ENCODE measurements around the gene SEMA7A.

SEMA7A gene

DNA sequence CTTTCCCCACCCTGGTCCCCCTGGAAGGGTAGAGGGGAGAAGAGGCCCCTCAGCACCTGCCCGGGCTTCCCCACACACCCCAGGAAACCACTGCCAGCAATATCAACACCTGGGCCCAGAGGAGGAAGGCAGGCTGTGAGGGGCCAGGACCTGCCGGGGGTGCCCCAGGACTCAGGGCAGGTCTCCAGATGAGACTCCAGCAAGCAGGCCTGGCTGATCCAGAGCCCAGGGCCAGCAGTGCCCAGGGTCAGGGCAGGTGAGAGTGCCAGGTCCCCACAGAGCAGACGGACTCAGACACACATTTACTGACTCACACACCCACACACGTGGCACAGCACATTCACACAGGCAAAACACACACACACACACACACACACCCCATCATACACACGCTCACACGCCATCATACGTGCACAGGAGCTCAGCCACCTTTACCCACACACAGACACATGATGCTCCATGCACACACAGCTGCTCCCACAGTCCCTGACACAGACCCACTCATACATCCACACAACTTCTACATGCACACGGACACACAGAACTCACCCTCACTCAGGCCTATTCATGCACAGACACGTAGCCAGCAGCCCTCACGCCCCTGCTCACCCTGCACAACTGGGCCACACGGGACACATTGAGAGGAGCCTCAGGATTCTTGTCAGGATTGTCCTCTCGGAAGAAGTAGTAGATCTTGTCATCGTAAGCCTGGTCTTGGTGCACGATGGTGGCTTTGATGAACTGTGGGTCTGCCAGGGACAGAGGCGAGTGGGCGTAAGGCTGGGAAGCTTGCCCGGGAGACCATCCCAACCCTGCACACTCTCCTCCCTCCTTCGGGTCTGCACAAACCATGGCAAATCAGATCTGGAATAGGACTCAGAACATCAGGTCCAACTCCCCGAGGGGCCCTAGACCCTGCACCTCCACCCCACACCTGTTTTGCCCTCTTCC, 17.5 kb downstream of the SEMA7A start:
- no peak for DNase-seq (ENCODE audit: low read depth)

DNA sequence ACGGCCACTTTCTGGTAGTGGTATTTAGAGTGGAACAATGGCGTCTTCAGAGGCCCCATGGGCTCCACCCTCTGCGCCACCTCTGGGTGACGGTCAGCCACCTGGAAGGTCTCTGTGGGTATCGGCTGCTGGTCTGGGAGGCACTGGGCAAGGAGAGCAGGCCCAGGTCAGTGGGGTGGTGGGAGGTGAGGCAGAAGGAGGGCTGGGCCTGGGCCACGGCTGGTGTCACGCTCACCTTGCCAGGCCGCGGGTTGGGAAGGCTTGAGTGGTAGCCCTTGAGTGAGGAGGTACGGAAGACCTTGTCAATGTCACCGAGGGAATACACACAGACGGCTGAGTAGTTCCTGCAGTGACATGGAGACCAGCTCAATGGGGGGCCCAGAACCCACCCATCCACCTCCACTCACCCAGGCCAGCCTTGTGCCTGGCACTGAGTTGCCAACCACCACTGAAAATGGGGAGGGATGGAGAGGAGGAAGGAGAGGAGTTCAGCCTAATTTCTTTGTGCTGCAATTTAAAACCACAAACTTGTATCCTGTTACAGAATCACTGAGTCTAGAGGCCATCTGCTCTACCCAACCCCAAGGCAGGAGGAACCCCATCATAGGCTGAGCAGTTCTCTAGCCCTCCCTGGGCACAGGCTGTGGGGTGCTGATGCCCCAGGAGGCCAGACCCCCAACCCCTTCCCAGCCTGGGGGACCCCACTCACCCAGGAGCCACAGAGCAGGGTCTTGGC, 19.0 kb downstream of the SEMA7A start:
- DNase-seq (ENCODE audit: low read depth) = no peak

DNA sequence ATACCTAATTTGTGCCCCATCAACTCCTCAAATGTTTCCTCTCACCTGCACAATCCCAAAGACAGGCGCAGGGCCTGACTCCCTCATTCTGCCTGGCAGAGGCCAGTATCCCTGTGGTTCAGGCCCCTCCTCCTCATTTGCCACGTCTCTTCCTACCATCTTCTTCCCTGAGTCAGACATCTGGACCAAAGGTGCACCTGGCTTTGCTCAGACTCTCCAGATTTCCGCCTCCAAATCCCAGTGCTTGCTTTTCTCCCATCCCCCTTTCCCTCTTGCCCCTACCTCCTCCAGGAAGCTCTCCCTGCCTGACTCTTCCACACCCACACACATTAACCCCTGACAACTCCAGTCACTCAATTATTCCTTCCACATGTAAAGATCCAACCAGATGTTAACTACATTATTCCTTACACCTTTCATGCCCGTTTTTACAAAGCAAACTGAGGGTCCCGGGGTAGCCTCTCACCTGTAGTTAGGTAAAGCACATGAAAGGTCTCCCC, 19.6 kb downstream of the SEMA7A start:
- no peak for DNase-seq (ENCODE audit: low read depth)

DNA sequence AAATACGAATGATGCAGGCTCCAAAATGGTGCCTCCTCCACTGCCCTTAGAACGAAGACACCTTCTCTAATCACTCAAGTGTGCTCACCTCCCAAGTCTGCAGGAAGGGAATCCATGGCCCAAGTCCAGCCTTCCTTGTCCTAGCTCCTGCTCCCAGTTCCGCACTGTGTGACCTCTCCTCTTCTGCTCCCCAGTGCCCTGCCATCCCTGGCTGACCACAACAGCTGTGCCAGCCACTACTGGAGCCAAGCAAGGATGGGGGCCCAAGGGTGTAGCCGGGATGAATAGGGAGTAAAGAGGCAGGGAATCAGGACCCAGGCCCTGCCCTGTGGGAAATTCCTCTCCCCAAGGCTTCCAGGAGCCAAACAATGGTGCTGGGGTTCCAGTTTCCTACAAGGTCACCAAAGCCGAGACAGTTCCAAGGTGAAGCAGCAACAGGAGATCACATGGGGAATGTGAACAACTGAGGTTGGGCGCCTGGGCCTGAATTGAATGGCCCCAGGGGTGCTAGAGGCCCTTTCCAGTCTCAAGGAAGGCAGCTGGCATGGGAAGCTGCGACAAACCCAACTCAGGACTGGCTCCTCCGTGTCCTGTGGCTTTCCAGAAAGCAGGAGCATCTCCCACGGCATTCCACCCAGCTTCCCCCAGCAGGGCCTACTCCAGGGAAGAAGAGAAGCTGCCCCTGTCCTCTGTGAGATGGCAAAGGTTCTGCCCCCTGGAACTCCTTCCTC, 20.2 kb downstream of the SEMA7A start:
- DNase-seq (ENCODE audit: low read depth) = no peak

DNA sequence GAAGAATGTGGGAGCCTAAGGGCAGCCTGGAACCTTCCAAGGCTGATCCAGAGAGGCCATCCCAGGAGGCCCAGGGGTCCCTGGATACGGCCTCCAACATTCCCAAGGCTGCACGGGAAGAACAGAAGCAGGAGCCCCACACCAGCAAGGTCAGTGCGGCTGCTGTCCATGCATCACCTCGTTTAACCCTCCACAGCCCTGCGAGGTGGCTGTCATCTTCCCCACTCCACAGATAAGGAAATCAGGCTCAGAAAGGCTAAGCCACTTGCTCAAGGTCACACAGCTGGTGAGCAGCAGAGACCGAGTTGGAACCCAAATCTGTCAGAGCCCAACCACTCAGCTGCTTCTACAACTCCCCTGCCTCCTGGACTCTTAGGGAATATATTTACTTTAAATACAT, 21.6 kb downstream of the SEMA7A start:
- DNase-seq (ENCODE audit: low read depth) = no peak

DNA sequence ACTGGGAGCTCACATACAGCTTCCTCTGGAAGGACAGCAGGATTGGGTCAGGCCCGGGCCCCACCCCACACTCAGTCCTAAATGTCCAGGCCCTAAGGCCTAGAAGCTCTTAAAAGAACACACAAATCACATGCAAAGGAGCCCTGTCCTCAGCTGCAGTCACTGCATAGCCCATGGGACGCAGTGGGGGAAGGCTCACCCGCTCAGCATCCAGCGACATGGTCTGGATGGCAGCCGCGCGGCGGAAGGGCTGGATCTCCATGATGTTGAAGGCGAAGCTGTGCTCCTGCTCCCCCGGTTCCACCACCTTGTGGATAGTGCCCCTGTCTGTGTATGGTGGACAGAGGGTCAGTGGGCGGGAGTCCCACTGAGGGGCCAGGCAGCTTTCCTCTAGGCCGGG, 22.1 kb downstream of the SEMA7A start:
- no peak for DNase-seq (ENCODE audit: low read depth)

DNA sequence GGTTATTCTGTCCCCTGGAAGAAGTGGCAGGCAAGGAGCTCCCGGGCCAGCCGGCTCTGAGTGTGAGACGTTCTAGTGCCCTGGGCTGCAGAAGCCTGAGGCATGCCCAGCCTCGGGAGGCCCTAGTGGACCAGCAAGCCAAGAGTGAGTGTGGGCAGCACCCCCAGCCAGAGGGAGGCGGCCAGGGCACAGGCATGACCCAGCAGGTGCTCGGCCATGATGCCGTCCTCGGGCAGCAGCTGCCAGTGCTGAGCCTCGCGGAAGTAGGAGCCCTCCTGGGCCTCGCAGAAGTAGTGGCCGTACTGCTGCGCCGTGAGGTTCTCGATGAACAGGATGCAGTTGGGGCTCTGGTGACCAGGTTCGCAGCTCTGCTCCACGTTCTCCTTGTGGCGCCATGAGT, 23.3 kb downstream of the SEMA7A start:
- DNase-seq (ENCODE audit: low read depth) = no peak

DNA sequence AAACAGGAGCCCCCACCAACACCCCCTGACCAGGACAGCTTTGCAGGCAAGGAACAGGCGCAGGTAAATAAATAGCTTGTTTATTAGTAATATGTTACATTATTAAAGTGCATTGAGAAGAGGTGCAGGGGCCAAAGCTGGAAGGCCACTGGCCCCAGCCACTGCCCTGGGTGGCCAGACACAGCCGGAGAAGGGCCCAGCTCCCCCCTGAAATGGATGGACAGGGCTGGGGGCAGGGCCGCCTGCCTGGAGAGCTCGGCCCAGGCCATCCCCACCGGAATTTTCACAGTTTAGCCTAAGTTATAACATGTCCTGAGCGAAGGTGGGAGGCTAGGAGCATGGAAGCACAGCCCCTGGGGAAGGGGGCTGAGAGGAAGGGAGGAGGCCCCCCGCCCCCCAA, 24.5 kb downstream of the SEMA7A start:
- no peak for DNase-seq (ENCODE audit: low read depth)

DNA sequence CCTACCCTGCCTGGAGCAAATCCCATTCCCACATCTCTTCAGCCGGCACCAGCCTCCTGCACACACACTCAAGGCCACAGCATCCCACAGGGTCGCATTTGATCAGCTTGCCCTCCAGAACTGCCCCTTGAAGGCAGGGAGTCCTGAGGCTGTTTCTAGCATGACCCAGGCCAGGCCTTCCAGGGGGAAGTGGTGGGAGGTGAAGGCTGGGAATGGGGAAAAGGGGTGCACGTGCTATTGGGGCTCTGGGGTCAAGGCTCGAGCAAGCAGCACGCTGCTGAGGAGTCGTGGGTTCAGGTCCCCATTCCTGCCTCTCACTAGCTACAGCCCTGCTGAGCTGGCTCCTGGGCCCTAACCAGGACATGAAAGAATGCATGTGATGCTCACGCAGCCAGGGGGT, 24.9 kb downstream of the SEMA7A start:
- DNase-seq (ENCODE audit: low read depth) = no peak

DNA sequence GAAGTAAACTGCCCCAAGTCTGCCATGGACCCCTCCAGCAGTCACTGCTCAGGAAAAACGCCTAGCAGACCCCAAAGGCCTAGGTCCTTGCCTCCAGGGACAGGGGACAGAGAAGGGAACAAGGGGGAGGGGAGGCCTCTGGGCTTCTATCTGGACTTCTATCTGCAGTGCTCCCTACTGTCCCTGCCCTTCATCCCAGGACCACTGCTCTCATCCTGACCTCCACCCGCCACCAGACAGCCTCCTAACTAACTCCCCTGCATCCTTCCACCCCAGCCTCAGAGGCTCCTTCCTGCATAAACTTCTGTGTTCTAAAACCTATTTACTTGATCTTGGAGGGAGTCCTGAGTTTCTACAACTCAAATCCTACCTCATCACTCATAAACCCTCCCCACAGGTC, 25.4 kb downstream of the SEMA7A start:
- DNase-seq (ENCODE audit: low read depth) = no peak

DNA sequence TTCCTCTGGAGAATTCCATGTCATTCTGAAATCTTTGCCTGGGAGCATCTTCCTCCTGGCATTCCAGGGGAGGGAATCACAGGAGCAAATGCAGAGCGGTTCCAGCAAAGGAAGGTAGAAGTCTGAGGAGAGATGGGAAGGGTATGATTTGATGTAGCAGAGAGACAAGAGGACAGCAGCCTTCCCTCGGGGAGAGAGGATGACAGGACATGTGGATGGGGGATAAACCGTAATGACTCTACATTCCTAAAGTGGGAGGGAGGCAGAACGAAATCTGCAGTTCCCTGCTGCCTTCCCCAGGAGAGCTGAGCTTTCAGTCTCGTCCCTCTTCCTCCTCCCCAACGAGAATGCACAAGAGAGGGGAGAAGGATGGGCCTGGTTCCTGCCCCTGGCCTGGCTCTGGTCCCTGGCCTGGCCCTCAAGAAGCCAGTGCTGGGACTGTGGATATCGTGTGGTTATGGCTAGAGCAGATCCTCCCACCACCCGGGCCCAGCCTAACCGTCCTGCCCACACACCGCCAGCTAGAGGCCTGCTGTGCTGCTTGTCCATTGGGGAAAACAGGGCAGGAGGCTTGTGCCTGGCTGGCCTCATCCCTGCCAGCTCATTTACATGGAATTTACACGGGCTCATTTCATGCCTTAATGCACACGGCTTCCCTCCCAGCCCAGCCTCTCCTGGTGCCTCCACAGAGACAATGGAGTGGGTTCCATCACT, 26.6 kb downstream of the SEMA7A start:
- DNase-seq (ENCODE audit: low read depth) = no peak

DNA sequence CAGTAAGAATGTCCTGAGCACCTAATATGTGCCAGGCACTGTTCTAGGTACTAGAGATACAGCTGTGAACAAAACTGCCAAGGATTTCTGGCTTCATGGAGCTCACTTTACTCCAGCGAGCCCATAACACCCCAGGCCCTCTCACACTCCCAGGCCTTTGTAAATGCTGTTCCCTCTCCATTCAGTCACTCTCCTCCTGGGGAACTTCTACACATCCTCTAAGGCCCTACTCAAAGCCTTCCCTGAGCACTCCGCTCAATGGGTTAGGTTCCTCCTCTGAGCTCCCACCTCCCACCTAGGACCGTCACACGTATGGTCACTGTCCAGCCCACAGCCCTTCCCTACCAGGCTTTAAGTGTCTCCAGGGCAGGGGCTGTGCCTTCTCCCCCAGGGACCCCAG, 27.2 kb downstream of the SEMA7A start:
- no peak for DNase-seq (ENCODE audit: low read depth)

DNA sequence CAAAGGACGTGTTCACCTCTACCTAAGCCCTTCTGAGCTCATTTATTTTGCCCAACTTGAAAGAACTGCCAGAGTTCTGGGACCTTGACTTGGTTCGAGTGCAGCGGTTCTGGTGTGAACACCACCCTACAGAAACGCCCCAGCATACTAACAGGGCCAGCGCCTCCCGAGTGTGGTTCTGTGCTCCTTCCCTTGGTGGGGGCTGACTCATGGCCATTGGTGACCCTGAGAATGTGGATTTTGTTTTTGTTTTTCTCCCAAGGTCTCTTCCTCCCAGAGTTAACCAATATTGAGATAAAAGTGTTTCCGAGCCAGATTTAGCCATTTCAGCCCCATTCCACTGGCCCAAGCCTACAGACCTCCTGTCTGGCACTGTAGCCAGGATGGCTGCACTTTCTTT, 27.9 kb downstream of the SEMA7A start:
- DNase-seq (ENCODE audit: low read depth) = no peak

DNA sequence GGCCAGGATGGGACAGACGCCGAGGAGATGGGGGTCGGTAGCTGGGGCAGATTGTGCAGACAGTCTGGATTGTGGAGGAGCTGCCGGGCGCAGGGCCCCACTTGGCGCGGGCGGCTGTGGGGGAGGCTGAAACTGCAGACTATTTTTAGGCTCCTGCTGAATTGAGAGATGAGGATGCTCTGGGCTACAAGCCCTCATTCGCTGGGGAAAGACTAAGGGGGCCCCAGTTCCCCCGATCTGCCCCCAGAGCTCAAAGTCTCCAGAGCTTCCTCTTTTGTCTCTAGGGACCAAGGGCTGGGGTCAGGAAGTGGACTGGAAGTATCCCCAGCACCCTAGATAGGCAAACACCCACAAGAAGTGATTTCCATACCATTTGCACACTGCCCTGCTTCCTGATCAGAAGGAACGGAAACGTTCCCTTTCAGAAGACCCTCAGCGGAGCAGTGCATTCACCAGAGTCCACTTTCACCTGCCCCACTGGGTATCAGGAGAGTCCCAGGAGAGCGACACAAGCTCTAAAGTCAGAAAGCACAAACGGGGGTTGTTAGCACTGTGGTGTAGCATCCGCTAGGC, 29.7 kb downstream of the SEMA7A start:
- no peak for DNase-seq (ENCODE audit: low read depth)

DNA sequence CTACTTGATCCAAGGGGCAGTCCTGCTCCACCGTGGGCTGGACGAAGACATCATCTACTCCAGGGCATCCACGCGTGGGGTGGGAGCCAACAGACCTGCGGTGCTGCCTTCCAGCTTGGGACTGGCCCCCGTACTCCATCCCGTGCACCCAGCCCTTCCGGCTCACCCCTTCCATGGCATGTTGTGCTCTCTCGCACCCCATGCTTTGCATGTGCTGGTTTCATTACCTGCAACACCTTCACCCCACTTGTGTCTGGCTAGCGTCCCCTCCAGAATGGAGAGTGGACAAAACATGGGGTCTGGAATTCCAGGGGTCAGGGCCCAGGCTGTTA, 30.2 kb downstream of the SEMA7A start:
- no peak for DNase-seq (ENCODE audit: low read depth)

DNA sequence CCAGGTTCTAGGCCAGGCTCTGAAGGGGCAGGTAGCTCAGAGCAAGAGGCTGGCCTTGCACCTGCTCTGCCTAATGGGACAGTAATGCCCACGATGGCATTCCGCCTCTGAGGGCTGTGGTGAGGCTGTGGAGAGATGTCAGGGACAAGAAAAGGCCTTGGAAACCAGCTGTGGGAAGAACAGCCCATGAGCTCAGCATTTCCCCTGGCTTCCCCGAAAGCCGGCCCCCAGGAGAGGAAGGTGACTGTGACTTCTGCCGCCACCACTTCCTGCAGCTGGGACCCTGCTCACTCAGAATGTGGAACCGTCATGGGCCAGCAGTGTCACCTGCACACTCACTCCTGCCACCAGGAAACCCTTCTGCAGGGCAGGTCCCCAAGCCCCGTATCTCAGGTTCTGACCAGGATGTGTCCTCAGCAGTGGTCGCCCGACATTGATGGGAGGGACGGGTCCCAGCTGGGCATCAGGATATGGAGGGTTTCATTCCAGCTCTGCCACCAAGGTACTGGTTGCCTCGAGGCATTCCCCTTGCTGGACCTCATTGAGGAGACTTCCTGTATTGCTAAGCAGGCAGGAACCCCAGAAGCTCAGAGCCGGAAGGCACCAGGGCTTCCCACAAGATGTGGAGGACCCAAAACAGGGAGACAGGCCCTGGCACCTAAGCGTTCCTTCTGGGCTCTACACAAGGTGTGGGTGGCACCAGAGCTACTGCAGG, 30.7 kb downstream of the SEMA7A start:
- DNase-seq (ENCODE audit: low read depth) = peak; percentile 72

DNA sequence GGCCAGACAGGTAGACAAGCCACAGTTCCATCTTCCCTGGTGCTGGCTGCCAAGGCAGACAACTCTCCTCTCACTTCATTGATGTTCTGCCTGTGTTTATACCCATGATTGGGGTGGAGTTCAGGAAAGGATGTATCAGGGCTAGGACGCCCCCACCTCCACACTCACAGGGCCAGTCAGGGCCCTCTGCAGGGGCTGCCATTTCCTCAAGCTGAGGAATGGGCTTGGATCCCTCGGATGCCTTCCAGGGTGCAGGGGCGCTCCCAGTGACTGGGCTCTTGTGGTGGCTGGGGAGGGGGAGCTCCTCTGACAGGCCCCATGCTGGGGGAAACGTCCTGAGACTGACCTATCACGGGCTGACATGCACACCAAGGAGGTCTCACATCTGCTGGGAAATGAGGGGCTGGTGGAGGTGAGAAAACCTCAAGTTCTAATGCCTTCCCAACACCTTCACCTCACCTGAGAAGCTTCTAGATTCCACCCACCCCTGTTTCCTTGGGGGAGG, 31.4 kb downstream of the SEMA7A start:
- DNase-seq (ENCODE audit: low read depth) = no peak

DNA sequence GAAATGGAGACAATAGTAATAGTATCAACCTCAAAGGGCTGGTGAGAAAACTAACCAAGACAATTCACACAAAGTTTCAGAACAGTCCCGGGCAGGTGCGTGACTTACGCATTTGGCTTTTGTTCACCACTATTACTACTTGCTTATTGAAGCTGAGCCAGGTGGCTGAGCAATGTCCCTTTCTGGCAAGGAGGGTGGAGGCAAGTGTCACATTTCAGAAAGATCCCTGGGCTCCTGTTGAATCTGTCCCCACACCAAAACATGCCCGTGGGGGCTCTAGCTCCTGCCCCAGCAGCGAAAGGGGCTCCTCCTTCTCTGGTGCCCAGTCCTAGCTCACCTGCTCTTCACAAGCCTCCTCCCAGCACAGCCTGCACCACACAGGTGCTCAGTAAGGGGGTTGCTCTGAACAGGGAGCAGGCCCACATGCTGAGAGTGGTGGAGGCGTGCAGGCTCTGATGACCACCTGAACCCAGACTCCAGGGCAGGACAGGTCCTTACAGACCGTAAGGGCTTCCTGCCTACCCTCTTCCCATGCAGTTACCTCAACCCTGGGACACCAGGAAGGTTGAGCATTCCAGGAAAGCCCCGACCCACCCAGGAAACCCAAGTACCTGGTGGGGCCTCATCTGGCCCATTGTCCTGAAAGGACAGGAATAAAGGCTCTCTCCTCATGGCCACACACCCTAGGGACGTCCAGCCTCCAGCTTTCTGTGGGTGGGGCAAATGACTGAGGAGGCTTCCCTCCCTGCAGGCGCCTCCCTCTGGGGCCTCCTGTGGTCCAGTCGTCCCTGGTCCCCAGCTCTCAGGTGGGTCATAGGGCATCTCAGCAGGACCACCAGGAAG, 32.6 kb downstream of the SEMA7A start:
- DNase-seq (ENCODE audit: low read depth) = no peak

DNA sequence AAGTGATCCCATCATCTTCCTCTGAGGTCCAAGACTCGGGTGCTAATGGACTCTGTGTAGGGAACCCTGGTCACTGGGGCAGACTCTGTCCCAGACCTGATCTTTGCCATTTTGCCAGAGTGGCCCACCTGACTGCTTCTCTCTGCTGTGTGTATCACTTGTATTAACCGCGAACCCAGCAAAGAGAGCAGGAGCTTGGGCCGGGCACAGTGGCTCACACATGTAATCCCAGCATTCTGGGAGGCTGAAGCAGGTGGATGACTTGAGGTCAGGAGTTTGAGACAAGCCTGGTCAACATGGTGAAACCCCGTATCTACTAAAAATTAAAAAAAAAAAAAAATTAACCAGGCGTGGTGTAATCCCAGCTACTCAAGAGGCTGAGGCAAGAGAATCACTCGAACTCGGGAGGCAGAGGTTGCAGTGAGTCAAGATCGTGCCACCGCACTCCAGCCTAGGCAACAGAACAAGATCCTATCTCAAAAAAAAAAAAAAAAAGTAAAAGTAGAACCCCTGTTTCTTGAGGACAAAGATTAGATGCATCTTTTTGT, 33.4 kb downstream of the SEMA7A start:
- no peak for DNase-seq (ENCODE audit: low read depth)

Data from stimulated activated CD8-positive, alpha-beta memory T cell treated with anti-CD3 and anti-CD28 coated beads, Interleukin-12 subunit alpha, Interleukin-12 subunit beta, amount 100 ng/mL, for 4 hours (primary cell).